GM21528 (cell line): ENCODE results near the gene PRKN.

ENCODE experiments used
- ATAC-seq: cut with Tn5 transposase; IDR thresholded peaks from one replicate; pipeline ENCODE4 v1.9.1; 2021; ENCODE audit warnings: mild to moderate bottlenecking, moderate library complexity; ENCODE audit not compliant: unreplicated experiment, low FRiP score

PRKN gene

DNA sequence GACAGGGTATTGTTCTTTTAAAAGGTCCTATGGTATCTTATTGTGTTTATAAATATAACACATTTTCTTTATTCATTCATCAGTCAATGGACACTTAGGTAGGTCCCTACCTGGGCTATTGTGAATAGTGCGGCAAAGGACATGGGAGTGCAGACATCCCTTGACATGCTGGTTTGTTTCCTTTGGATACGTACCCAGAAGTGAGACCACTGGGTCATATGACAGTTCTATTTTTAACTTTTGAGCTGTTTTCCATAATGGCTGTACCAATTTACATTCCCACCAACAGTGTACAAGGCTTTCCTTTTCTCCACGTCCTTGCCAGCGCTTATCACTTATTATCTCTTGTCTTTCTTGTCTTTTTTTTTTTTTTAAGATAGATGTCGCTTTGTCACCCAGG lies 627.5 kb downstream of the PRKN start:
- no peak for ATAC-seq

DNA sequence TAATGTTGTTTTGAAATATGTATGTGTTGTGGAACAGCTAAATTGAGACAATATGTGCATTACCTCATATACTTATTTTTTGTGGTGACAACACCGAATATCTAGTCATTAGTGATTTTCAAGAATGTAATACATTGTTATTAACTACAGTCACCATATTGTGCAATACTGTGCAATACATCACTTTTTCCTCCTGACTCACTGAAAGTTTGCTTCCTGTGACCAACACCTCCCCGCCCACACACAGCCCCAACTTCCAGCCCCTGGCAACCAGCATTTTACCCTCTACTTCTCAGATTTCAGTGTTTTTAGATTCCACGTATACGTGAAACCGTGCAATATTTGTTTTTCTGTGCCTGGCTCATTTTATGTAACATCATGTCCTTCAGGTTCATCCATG lies 627.9 kb downstream of the PRKN start:
- no peak for ATAC-seq

DNA sequence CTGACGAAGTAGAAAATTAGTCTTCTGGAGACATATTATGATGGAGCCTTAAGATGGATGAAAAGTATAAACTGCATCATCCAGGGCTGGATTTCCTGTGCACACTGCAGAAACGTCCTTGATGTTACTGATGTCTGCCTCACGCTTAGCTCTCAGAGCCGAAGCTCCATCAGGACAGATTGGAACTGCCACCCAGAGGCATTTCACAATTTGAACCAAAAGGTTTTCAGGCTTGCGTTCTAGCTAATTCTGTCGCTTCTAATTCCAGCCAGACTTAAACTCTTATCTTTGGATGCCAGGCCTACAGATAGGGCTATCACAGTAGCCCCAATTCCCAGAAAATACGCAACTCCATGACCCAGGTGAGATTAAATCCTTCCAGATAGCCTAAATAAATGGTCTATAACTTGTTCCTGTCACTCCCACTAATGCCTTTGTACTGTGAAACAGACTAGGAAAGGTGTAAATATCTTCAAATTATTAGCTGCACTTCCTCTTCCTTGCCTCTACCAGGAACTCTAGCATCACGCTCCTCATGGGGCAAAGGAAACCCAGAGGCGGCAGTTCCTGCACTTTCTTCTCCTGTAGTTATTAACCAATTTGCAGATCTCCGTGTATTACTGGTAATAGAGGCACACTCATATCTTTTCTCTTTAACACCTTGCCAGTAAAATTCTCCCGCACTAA lies 634.6 kb downstream of the PRKN start:
- ATAC-seq = no peak

DNA sequence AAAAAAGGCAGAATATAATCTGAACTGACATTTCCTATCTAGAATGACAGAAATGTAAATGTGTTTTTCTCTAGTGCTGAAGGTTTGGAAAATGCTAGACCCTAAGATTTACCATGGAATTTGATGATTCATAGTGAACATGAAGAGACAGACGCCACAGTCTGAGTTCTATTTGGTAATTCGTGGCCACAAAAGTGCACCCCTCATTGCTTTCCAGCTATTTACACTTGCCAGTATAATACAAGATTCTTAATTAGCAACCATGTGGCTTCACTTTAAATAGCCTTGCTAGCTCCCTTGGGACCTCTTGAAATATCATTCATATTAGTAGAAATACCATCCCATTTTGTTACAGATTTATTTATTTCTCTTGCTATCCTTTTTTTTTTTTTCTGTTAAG lies 636.8 kb downstream of the PRKN start:
- ATAC-seq = no peak

DNA sequence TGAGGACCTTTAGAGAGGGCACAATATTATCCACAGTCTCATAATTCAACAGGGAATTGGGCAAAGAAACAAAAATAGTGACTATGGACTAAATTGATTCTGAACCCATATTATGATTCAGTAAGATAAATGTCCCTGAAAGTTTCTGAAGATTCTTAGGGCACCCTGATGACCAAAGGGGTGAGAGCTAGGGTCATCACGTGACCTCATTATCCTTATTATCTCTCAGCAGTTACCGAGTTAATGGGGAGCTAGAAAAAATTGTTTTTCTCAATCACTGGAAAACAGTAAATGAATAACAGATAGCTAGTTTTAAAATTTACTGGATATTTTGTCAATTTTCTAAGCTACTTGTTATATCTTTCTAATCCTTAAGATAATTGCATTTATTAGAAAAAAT lies 639.5 kb downstream of the PRKN start:
- no peak for ATAC-seq

DNA sequence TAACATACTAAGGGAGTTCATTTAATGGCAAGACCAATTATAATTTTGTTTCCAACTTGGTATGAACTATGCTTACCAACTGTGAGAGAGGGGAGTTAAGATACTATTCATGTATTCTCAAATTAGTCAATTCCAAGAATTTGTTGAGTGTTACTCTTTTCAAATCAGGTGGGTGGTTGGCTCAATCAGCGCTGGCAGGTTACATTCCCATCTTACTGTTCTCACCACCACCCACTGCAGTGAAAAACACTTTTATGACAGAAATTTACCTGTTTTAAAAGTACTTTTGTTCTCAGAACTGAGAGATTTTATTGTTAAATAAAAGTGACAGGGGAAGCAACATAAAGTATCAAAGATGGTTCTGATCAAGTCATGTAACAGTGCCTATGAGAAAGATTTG lies 642.0 kb downstream of the PRKN start:
- no peak for ATAC-seq

DNA sequence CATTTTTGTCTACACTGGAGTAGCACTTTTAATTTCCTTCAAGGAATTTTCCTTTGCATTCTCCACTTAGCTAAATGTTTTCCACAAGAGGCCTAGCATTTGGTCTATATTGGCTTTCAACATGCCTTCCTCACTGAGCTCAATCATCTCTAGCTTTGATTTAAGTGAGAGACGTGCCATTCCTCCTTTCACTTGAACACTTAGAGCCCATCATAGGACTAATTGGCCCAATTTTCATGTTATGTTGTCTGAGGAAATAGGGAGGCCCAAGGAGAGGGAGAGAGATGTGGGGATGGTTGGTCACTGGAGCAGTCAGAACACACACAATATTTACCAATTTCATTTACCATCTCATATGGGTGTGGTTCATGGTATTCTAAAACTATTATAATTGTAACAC lies 645.0 kb downstream of the PRKN start:
- ATAC-seq = no peak

DNA sequence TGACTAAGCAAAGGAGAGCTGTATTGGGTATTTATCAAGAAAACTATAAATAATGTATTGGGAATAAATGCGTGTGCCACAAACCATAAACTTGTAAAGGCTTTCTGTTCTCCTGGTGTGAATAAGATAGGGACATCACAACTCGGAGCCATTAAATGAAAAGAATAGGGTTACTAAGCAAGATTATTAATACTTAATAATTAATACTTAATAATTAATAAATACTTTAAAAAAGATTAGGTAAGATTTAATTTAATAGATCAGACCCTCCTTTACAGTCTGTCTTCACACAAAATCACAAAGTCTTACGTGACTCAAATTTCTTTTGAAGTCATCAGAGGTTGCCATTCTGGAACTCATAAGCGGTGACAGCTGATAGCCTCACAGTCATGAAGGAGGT lies 648.9 kb downstream of the PRKN start:
- ATAC-seq = no peak

DNA sequence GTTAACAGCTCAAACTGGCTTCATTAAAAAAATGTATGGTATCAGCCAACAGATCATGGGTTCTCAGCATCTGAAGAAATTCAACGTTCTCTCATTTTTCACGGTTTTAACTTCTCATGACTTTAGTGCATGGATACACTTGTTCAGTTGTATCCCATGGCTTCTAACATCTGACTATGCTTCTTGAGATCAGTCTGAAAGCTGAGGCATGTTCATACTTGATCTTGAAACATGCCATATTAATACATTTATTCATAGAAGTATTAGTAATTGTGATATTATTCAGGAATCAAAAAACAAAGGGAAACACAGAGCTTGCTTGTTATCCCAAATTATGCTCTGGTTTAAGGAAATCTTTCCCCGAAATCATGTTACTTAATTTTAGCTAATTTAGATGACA lies 649.4 kb downstream of the PRKN start:
- no peak for ATAC-seq

DNA sequence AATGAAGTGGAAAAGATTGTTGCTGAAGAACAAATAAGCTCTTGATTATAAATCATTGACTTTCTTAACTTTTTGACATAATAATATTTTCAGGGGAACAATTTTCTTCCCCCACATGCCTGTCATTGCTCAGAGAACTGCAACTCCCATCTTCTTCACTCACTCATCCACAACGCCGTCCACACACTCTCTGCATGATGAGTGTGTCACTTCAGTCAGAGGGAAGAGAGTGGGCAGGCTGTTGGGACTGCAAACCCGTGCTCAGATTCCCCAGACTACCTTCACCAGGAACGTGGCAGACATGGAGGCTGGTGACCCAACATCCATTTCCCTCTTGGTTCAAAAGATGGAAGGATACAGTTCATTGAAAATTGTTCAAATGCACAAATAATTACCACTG lies 650.8 kb downstream of the PRKN start:
- ATAC-seq = no peak

DNA sequence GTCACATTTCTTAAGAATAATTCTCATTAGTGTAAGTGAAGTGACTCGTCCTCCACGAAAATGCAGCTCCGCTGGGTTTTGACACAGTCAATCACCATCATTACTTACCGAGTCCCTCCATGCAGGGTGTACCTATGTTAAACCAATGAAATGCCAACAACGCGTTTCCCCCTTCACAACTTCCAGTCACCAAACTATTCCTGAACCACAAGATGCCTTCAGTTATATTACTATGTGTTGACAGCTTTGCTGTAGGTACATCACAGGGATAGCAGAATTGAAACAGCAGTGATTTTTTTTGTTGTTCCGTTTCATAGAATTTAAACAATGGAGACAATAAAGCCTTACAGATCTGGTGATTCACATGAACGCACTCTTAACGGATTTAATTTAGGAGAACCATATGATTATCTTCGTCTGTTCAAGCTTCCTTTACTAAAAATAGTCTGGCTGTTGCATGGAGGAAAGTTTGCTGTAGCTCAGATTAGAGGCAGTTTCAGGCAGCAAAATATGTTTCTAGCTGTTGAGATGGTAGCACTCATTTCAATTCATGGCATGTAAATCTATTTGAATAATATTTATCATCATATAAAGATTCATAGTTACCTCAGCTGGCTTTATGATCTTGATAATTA lies 652.8 kb downstream of the PRKN start:
- no peak for ATAC-seq

DNA sequence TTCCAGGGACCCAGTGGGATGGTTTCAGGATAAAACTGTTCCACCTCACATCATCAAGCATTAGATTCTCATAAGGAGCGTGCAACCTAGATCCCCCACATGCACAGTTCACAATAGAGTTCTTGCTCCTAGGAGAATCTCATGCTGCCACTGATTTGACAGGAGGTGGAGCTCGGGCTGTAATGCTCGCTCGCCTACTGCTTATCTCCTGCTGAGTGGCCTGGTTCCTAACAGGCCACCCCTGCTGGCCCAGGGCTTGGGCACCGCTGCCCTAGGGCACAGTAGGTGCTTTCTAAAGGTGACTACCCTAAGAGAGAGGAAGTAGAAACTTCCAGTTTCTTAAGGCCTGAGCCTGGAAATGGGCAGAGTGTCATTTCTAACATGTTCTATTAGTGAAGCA lies 656.9 kb downstream of the PRKN start:
- ATAC-seq = no peak

DNA sequence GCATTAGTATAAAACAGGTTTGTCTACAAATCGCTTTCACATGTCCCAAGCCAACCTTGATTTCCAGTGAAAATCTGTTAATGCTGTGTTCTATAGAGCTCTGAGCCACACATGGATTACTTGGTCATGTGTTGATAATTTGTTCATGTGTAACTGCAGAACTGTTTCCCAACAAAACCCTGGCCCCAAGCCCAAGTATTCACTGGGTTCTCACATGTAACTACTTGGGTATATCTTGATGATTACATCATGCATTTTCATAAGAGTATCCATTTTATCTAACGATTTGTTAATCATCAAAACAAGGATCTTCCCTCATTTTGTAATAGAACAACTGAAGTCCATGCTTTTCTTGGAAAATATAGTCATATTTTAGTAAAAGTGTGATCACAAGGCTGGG lies 657.6 kb downstream of the PRKN start:
- no peak for ATAC-seq

DNA sequence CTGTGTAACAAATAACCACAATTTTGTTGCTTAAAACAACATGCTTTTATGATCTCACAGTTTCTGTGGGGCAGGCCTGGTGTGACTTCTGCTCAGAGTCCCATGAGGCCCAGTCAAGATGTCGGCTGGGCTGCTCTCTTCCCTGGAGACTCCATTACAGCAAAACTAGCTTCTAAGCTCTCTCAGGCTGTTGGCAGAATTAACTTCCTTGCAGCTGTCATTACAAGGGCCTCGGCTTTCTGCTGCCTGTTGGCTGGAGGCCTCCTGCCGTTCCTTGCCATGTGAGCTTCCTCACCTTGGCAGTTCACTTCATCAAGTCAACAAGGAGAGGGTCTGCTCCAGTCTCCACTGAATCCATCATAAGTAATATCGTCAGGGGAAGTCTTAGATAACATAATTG lies 659.2 kb downstream of the PRKN start:
- no peak for ATAC-seq

DNA sequence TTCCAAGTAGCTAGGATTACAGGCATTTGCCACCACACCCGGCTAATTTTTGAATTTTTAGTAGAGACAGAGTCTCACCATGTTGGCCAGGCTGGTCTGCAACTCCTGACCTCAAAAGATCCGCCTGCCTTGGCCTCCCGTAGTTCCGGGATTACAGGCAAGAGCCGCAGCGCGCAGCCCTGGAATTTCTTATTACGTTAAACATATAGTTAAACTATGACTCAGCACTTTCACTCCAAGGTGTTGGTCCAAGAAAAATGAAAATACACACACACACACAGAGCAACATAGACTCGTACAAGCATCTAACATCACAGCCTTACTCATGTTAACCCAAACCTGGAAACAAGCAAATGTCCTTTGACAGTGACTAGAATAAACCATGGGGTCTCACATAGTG lies 663.9 kb downstream of the PRKN start:
- no peak for ATAC-seq

DNA sequence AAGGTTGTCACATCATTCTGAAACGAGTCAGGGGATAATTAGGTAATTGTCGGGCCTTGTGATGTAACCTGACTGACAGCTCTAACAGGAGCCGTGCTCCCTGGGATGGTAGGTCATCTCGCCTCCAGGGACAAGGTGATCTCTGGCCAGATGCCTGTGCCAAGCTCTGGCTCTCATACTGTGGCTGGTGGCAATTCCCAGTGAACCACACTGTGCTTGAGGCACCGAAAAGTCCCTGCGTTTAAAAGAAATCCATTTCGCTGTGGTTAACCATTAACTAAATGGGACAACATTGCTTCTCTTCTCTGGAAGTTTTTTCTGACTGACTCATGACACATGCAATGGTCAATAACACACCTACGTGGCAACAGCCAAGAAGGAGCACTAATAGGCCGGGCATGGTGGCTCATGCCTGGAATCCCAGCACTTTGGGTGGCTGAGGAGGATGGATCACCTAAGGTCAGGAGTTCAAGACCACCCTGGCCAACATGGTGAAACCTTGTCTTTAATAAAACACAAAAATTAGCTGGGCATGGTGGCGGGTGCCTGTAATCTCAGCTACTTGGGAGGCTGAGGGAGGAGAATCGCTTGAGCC lies 669.2 kb downstream of the PRKN start:
- no peak for ATAC-seq

DNA sequence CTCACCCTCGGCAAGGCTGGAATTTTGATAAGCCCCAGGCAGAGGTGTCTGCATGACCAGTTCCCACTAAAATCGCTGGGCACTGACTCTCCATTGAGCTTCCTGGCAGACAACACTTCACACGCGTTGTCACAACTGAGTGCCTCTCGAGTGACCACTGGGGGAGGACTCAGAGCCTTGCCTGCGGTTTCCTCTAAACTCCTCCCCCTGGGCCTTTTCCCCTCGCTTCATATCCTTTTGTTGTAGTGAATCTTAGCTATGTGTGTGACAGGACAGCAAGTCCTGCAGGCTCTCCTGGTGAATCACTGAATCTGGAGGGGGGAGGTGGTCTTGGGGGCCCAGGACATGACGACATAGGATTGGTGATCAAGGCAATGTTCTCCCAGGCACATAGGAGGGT lies 670.8 kb downstream of the PRKN start:
- no peak for ATAC-seq

DNA sequence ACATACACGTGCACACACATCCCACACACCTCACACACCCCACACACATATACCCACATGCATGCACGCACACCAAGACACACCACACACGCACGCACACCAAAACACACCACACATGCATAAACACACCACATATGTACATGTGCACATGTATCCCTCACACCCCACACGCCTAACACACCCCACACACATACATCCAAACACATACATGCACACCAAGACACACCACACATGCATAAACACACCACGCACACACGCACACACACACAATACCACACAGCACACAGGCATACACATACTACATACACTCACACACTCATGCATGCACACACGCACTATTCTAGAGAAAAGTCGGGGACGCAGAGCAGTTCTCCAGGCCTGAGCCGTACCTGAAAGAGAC lies 671.5 kb downstream of the PRKN start:
- ATAC-seq = no peak

DNA sequence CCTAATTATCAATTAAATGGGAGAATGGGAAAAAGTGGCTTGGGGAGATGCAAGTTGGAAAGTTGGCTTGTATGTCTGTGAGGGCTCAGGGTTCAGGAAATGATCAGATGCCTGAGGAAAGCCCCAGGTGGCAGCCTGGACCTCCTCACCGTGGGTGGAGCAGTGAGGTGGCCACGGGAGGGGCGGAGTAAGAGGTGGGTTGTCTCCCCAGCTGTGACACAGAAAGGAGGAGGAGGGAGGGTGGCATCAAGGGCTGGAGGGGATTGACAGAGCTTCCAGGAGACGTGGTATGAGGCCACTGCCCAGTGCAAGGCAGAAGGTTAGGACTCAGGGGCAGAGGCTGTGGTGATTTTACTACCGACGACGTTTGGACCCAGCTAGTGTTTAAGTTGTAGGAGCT lies 672.2 kb downstream of the PRKN start:
- no peak for ATAC-seq

DNA sequence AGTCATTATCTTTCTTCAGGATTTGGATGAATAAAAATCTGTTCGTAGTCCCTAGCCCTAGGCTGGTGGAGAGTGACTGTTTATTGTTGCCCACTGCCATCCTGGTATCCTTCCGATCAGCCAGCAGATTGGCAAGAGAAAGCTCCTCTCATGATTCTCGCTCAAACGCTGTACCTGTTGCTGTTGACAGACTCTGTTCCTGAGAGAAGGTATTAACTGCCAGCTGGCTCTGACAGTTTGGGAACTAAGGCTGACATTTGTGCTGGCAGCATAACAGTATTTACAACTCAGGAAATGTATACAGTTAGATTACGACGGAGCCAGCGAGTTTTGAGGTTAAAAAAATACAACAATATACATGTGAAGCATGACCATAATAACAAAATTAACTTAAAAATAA lies 674.5 kb downstream of the PRKN start:
- no peak for ATAC-seq

DNA sequence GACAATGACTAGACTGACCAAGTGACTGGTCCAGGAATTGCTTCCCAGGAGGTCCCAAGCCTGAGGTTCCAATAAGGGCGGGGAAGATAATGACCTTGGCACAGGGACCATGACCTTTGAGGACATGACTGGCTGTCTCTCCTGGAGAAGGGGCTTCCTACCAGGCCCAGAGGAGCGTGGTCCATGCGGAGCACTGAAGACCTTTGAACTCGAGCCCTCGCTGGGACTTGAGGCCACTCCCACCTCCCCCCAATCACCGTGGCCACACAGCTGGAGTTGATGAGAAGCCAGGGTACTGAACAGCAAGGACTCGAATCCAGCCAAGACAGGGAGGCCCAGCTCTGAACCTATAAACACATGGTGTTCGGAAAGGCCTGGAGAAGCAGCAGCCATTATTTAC lies 677.0 kb downstream of the PRKN start:
- ATAC-seq = no peak

DNA sequence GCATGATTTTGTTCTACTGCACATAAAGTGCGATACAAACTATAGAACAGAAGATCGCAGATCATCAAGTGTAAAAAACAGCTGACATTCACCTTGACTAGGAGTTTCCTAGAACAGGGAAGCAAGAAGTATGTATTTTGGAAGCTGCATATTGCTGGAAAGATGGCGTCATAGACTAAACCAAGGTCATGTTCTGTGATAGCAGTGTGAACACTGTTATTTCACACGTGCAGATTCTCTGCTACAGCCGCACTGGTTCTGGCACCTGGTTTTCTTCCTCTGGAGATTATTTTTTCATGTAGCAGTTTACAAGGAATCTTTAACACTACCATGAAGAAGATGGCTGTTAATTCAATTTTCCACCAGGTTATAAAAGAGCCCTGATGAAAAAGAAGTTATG lies 681.2 kb downstream of the PRKN start:
- ATAC-seq = no peak
